LoVo (cell line): ENCODE data around the gene RHOT2.
"Not testable (repeated sequence)": the region's sequence is repeated elsewhere in the genome, so short reads cannot be mapped to it uniquely, and the experiment has no call there.

Experiments used
- DNase-seq: peaks from one replicate; pipeline ENCODE4 v3.0.0-alpha.2; 2016; ENCODE audit warnings: low spot score

The RHOT2 gene

DNA sequence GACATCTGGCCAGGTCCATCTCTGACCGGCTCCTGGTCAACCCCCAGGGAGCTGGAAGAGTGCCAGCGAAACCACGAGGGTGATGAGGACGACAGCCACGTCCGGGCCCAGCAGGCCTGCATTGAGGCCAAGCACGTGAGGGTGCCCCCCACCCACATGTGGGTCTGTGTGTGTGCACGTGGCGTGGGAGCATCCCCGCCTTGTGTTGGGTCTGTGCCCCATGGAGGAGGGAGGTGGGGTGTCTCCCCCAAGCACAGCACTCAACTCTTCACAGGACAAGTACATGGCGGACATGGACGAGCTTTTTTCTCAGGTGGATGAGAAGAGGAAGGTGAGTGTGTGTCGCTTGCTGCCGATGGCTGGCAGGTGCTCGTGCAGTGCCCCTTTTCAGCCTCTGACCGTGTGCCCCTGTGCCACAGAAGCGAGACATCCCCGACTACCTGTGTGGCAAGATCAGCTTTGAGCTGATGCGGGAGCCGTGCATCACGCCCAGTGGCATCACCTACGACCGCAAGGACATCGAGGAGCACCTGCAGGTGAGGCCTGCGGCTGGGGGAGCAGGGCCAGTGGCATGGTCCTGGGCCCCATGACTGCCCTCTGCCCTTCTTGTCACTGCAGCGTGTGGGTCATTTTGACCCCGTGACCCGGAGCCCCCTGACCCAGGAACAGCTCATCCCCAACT lies 14.0 kb downstream of the RHOT2 start:
- no peak for DNase-seq

- no peak for DNase-seq
Measured at GRCh38 chr16:682493-683395, 14.8 kb downstream of the RHOT2 start.

DNA sequence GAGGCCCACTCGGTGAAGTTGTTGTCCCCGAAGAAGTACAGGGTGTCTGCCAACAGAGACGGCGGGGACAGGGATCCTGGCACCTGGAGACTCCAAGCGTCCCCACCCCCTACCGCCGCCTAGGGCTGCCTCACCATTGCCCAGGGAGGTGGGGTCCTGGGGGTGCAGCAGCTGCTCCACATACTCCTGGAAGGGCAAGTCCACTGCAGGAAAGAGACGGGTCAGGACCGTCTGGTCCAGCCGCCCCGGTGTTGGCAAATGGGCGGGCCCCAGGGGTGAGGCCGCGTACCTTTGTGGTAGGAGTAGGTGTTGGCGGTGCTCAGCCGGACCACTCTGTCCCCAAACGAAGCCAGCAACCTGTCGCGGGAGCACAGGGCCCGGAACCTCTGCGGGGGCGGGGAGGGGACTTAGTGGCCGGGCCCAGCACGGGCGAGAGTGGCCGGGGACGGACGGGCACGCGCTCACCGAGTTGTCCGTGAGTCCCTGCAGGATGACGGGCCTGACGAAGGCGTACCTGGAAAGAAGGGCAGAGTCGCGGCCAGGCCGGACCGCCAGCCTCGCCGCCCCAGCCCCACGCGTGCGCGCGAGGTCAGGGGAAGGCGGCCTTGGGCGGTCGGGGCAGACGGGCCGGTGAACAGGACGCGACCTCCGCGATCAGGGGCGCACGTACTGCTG lies 15.6 kb downstream of the RHOT2 start:
- DNase-seq = no peak

DNA sequence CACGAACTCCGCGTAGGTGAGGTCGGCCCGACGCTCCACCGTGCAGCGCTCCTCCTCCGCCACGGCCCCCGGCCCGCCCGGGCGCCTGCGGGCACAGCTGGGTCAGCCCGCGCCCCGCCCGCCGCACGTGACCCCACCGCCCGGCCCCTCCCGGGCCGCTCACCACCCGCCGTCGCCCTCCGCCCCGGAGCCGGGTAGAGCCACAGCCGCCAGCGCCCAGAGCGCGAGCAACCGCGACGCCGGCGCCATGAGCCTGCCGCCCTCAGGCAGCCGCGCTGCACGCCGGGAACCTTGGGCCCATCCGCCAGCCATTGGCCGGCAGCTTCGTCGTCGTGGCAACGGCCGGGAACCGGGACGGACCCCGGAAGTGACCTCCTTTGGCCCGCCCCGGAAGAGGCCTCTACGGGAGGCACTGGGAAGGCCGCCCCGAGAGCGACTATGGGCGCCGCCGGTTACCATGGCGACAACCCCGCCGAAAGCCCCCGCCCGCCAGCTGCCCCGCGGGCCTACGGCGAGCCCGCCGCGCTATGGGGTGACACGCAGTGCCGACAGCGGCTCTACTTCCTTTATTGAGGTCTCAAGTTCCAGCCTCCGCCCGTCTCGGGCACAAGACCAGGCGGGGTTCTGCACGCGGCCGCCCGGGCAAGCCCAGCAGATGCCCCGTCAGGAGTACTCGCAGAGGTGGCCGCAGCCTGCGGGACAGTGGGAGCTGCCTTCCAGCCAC lies 16.3 kb downstream of the RHOT2 start, which contains the start of gene JMJD8:
JMJD8 (minus strand) TSS at position 264 of the 724 bp plus-strand sequence; CDS start at position 249, 15 bp downstream.
- peak; percentile 96 for DNase-seq

- no peak for DNase-seq
Measured at GRCh38 chr16:684961-685696, 17.2 kb downstream of the RHOT2 start.

GRCh38 chr16:685967-686366 lies 18.0 kb downstream of the RHOT2 start:
- DNase-seq = peak; percentile 49

GRCh38 chr16:686459-687260 lies 18.7 kb downstream of the RHOT2 start:
- no peak for DNase-seq

- DNase-seq = no peak
Measured at GRCh38 chr16:687499-687898, 19.6 kb downstream of the RHOT2 start.

DNA sequence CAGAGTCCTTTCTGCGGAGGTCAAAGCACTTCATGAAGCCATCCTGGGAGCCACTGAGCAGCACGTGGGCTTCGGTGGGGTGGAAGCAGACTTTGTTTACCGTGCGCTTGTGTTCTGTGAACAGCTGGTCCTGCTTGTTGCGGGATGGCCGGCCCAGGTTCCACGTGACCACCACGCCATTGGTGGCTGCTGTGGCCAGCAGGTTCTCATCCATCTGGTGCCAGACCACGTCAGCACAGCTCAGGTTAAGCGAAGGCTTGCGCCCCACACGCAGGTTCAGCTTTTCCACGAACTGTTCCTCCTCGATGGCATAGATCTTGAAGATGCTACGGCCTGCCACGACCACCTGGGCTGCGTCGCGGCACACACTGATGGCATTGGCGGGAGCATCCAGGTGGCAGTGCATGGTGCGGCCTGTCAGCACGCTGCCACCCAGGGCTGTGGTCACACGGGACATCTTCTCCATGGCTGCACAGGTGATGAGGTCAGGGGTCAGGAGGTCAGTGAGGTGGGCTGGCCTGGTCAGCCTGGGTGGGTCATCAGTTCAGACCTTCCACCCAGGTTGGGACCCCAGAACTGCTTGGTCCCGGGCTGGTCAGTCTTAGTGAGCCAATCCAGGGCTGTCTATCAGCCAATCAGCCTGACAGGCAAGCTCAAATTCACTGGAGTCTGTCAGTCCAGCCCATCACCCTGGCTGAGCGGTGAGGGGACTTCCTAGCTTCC lies 21.4 kb downstream of the RHOT2 start:
- DNase-seq = no peak

DNA sequence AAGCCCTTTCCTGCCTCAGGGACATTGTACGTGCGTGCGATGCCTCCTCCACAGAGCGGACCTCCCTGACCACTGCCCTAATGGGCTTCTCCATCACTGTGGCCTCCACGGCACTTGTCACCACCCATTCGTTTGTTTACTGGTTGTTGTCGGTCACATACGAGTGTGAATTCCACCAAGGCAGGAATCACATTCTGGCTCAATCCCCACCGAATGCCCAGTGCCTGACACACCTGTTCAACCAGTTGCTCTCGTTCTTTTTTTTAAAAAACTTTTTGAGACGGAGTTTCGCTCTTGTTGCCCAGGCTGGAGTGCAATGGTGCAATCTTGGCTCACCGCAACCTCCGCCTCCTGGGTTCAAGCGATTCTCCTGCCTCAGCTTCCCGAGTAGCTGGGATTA lies 23.3 kb downstream of the RHOT2 start:
- DNase-seq = not testable (repeated sequence)

DNA sequence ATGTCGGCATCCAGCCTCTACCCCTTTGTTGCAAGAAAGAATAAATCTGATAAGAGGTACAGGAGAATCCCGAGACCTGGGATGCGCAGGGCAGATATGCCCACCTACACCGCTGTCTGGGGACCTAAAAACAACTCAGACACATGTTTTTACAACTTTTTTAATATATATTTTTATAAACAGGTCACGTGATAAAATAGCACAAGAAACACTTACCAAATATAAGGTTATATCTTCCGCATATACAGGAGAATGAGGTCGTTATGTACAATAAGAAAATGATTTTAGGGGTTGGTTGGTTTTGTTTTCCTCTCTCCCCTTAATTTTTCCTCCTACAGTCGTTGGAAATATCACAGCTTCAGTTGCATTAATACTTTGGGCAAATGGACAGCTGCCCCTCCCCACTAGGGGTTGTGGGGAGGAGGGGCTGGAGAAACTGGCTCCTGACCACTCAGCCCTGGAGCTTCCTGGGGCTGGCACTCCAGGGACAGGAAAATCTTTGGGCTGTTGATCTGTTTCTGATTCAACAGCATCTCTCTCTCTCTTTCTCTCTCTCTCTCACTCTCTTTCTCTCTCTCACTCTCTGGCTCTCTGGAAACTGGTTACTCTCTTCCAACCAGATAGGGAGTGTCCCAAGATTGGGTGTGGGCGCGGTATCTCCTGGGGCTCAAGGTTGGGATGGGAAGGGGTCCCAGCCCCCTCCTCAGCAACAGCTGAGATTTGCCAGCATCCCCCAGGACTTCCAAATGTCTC lies 24.6 kb downstream of the RHOT2 start:
- no peak for DNase-seq

DNA sequence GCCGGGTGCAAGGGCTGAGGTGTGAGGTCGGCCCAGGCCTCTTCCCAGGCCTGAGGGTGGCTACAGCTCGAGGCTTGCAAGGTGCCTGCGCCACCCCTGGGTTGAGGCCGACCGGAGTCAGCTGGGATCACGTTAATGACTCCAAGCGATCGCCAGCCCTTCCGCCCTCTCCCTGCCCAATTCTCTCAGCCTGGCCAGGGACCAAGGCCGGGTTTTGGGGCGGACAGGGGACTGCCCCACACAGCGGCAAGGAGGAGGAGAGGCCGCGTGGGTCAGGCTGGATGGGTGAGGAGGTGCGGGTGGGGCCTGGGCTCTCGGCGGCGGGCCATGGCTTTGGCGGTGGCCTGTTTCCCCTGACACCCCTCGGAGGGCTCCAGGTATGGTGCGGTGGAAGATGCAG lies 25.4 kb downstream of the RHOT2 start:
- no peak for DNase-seq

- no peak for DNase-seq
Measured at GRCh38 chr16:693766-694165, 25.8 kb downstream of the RHOT2 start.

DNA sequence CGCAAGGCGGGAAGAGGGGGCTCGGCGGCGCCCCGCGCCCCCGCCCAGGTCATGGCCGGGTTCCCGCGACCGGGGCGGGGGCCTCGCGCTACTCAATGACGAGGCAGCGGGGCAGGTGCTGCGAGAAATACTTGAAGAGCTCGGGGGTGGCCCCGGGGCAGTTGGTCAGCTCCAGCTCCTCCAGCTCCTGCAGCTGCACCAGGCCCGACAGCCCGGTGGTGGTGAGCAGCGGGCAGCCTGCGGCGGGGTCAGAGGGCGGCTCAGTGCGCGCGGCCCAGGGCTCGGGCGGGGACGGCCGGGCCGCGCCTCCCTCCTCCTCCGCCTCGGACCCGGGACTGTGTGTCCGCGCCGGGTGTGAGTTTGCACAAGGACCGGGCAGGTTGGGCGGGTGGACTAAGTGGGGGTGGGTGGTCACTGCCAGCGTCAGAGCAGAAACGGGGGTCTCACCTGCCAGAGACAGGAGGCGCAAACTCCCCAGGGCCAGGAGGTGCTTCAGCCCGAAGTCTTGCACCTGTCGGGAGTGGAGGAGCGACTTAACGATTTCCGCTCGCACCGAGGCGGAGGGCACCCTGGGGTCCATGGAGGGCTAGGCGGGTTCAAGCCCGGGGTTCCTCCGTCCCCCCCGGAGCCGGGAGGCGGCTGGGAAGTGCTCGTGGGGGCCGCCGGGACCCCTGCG lies 26.4 kb downstream of the RHOT2 start:
- DNase-seq = no peak

DNA sequence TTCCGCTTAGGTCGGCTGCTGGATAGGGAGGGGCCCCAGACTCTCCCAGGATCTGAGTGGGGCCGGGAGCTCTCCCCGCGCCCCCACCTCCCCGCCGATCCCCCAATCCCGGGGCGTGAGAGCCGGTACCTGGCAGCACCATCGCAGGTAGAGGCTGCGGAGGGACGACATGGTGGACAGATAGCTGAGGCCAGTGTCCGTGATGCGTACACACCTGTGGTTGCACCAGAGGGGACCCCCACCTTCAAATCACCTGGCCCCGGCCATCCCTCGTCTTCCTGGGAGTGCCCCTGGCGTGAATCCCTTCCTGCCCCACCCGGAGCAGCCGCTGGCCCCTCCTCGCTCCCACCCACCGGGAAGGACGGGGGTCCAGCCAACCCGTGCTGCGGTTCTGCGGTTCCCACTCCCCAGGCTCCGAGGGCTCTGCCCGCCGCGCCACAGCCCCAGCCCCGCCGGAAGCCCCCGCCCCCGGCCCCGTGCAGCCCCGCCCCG lies 27.0 kb downstream of the RHOT2 start:
- no peak for DNase-seq

DNA sequence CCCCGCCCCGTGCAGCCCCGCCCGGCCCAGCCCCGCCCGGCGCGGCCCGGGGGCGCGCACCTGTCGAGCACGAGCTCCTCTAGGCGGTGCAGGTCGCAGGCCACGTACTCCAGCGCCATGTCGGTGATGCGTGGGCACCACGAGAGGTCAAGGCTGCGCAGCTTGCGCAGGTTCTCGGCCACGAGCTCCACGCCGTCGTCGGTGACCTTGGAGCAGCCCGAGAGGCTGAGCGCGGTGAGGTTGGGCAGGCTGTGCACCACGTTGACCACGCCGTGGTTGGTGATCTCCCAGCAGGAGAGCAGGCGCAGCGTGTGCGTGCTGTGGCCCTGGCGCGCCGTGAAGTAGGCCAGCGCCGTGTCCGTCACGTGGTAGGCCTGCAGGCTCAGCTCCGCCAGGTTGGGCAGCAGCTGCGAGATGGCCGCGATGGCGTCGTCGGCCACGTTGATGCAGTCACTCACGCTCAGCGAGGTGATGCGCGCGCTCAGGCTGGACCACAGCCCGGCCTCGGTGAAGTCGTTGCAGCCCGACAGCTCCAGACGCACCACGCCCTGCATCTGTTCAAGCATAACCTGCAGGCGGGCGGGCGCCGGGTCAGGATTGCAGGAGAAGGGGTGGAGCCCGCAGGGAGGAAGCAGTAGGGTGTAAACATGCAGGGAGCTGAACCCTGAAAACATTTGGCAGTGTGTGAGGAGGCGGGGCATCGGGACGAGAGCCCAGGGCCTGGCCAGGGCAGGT lies 27.6 kb downstream of the RHOT2 start:
- DNase-seq = peak; percentile 84

- no peak for DNase-seq
Measured at GRCh38 chr16:698911-699671, 31.2 kb downstream of the RHOT2 start.
